ENCODE results near the gene XKR3. TPM values are rescaled to one million over a fixed set of nuclear protein-coding genes. Genes with fewer than 3 reads are reported as not detected.

The XKR3 gene
- total RNA-seq, 1 donor, result not detected

GRCh38 chr22:16828876-16829275 is 3.7 kb upstream of the XKR3 start:
- Histone ChIP-seq H2AFZ (ENCODE audit: low read length) (no peak overlapping the region), H4K20me1 (ENCODE audit: insufficient read depth, low read length) (no peaks in the 10 kb centered on the region), H3K36me3 (ENCODE audit: insufficient read depth, low read length) (no peaks in the 10 kb centered on the region), H3K79me2 (ENCODE audit: insufficient read depth, low read length) (no peaks in the 10 kb centered on the region), H3K4me3 (ENCODE audit: insufficient read depth, low read length) (no peak overlapping the region), H3K4me2 (ENCODE audit: insufficient read depth, low read length) (no peak overlapping the region), H3K27ac (ENCODE audit: low read depth, low read length) (no peak overlapping the region), H3K9me3 (ENCODE audit: low read depth, low read length) (no peaks in the 10 kb centered on the region), H3K27me3 (ENCODE audit: insufficient read depth, low read length) (no peaks in the 10 kb centered on the region), H3K4me1 (ENCODE audit: insufficient read depth, low read length) (no peaks in the 10 kb centered on the region)
- DNase-seq (ENCODE audit: insufficient read length, low spot score, missing footprints), result no peak
- TF ChIP-seq CTCF (IDR thresholded peaks at IDR 0.05; ENCODE audit: extremely low read depth, low read depth, low read length), result no peak

GRCh38 chr22:16827506-16827905 is 2.3 kb upstream of the XKR3 start:
- Histone ChIP-seq H3K27ac (ENCODE audit: low read depth, low read length) (no peak overlapping the region), H3K79me2 (ENCODE audit: insufficient read depth, low read length) (no peaks in the 10 kb centered on the region), H3K9me3 (ENCODE audit: low read depth, low read length) (no peaks in the 10 kb centered on the region), H3K27me3 (ENCODE audit: insufficient read depth, low read length) (no peaks in the 10 kb centered on the region), H3K4me3 (ENCODE audit: insufficient read depth, low read length) (no peak overlapping the region), H3K4me2 (ENCODE audit: insufficient read depth, low read length) (no peak overlapping the region), H3K4me1 (ENCODE audit: insufficient read depth, low read length) (no peaks in the 10 kb centered on the region), H2AFZ (ENCODE audit: low read length) (no peak overlapping the region), H4K20me1 (ENCODE audit: insufficient read depth, low read length) (no peaks in the 10 kb centered on the region), H3K36me3 (ENCODE audit: insufficient read depth, low read length) (no peaks in the 10 kb centered on the region)
- DNase-seq (ENCODE audit: insufficient read length, low spot score, missing footprints), result no peak
- no peak for TF ChIP-seq CTCF (IDR thresholded peaks at IDR 0.05; ENCODE audit: extremely low read depth, low read depth, low read length)

- H3K4me3 ChIP-seq (ENCODE audit: insufficient read depth, low read length), result no peak overlapping the region
- no peak overlapping the region for H3K4me2 ChIP-seq (ENCODE audit: insufficient read depth, low read length)
- no peaks in the 10 kb centered on the region for H3K27me3 ChIP-seq (ENCODE audit: insufficient read depth, low read length)
- no peaks in the 10 kb centered on the region for H3K4me1 ChIP-seq (ENCODE audit: insufficient read depth, low read length)
- H3K9me3 ChIP-seq (ENCODE audit: low read depth, low read length), result peaks cover 8% of the 10 kb centered on the region
- H4K20me1 ChIP-seq (ENCODE audit: insufficient read depth, low read length), result no peaks in the 10 kb centered on the region
- no peak for DNase-seq (ENCODE audit: insufficient read length, low spot score, missing footprints)
- H3K36me3 ChIP-seq (ENCODE audit: insufficient read depth, low read length), result no peaks in the 10 kb centered on the region
- no peak overlapping the region for H3K27ac ChIP-seq (ENCODE audit: low read depth, low read length)
- H3K79me2 ChIP-seq (ENCODE audit: insufficient read depth, low read length), result no peaks in the 10 kb centered on the region
- H2AFZ ChIP-seq (ENCODE audit: low read length), result no peak overlapping the region
- no peak for TF ChIP-seq CTCF (IDR thresholded peaks at IDR 0.05; ENCODE audit: extremely low read depth, low read depth, low read length)
Observed at GRCh38 chr22:16819249-16819648, 6.0 kb downstream of the XKR3 start.

GRCh38 chr22:16818538-16818937 is 6.7 kb downstream of the XKR3 start:
- Histone ChIP-seq H2AFZ (ENCODE audit: low read length) (no peak overlapping the region), H3K4me3 (ENCODE audit: insufficient read depth, low read length) (no peak overlapping the region), H3K4me1 (ENCODE audit: insufficient read depth, low read length) (no peaks in the 10 kb centered on the region), H3K4me2 (ENCODE audit: insufficient read depth, low read length) (no peak overlapping the region), H3K79me2 (ENCODE audit: insufficient read depth, low read length) (no peaks in the 10 kb centered on the region), H3K27me3 (ENCODE audit: insufficient read depth, low read length) (no peaks in the 10 kb centered on the region), H4K20me1 (ENCODE audit: insufficient read depth, low read length) (no peaks in the 10 kb centered on the region), H3K9me3 (ENCODE audit: low read depth, low read length) (peaks cover 8% of the 10 kb centered on the region), H3K27ac (ENCODE audit: low read depth, low read length) (no peak overlapping the region), H3K36me3 (ENCODE audit: insufficient read depth, low read length) (no peaks in the 10 kb centered on the region)
- no peak for DNase-seq (ENCODE audit: insufficient read length, low spot score, missing footprints)
- TF ChIP-seq CTCF (IDR thresholded peaks at IDR 0.05; ENCODE audit: extremely low read depth, low read depth, low read length), result no peak
